GM21390 (cell line): ENCODE results near the gene ERBB3.

Experiments
- ATAC-seq: cut with Tn5 transposase; IDR thresholded peaks from one replicate; pipeline ENCODE4 v1.9.1; 2021; ENCODE audit not compliant: unreplicated experiment

Gene ERBB3

DNA sequence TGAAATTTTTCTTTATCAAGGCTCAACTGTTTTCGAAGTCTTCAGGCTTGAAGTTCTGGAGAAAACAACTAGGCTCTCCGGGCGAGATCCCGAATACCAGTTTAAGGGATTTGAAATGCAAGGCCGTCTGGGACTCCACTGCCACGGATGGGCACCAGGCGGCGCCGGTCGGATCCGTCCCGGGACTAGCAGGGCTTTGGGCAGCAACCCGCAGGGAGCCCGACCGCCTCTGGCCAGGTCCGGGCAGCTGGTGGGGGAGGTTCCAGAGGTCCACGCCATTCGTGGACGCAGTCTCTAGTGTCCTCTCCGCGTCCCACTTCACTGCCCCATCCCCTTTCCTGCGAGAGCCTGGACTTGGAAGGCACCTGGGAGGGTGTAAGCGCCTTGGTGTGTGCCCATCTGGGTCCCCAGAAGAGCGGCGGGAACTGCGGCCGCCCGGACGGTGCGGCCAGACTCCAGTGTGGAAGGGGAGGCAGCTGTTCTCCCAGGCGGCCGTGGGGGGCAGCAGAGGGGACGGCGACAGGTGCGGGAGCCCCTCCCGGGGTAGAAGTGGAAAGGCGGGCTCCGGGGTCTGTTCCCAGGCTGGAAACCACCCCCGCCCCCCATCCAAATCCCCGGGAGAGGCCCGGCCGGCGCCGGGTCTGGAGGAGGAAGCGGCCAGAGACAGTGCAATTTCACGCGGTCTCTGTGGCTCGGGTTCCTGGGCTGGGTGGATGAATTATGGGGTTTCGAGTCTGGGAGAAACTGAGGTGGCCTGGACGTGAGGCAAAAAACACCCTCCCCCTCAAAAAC lies 838 bp upstream of the ERBB3 start:
- ATAC-seq: peak; percentile 83

DNA sequence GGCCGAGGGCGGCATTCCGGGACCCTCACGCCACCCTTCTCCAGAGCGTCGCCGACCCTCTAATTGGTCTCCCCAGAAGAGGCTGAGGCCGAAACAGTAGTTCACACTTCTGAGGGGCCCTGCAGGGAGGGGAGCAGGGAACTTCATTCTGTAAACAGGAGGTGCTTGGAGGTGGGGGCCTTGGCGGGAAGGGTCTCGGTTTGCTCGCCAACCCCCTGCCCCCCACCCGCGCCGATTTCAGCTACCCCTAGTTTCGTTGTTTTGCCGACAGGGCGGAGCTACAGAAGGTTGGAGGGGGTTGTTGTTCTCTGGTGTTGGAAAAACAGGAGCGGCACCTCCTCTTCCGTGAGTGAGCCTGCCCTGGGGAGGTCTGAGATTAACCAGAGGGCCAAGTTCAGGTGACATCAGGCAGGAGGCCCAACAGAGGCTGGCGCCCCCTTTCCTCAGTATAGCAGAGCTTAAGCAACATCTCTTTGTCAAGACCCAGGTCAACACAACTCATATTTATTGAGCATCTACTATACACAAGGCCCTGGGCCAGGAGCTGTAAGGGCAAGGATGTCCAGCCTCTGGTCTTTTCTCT lies 682 bp downstream of the ERBB3 start:
- ATAC-seq: no peak

DNA sequence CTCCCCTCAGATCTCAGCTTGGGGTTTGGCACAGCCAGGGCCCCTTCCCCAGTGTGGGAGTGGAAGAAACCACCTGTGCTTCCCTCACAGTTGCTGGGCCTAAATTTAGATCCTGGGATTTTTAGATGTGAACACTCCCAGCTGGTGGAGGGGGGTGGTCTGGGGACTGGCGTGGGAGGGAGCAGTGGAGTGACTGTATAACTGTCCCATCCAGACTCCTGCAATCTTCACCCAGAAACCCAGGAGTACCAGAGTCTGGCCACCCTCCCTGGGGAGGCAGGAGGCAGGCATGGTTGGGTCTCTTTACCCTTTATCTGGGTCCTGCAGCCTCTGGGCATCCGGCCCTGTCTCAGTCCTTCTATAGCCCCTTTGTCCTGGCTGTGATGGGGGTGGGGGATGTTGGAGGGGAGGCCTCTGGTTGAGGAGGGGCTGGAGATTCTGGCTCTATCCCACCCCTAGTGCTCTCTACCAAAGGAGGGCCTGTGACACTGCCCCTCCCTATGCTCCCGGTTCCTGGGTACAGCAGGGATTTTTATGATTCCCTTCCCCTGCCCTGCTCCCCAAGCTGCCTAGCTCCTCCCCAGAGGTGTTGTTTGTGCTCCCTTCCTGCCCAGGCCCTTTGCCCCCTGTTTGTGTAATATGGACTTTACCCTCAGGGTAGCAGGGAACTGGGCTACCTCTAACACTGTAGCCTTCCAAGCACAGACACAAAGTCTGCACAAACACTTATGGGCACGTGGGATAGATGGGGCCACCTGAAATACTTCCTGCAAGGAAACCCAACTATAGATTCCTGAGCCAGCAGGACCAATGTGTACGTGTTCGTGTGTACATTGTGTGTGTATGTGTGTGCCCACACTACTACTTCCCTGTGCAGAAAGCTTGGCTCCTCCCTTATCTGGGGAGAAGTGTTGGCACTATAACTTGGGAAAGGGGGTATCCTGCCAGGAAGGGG lies 1.7 kb downstream of the ERBB3 start:
- ATAC-seq: no peak

DNA sequence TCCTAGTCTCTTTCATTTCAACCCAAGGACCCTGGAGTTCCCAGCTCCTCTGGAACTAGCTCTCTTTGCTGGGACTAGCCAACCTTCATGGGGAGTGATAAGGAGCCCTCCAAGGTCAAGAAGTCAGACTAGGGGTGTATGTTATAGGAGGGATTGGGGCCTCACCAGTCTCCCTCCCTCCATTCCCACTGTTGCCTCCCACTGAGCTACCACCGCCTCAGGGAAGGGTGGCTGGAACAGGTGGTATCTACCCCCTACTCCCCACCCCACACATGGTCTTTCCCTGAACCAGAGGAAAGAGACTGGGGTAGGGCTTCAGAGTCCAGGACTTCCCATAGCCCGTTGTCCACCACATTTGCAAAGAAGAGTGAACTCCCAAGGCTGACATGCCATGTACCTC lies 2.4 kb downstream of the ERBB3 start:
- ATAC-seq: no peak

DNA sequence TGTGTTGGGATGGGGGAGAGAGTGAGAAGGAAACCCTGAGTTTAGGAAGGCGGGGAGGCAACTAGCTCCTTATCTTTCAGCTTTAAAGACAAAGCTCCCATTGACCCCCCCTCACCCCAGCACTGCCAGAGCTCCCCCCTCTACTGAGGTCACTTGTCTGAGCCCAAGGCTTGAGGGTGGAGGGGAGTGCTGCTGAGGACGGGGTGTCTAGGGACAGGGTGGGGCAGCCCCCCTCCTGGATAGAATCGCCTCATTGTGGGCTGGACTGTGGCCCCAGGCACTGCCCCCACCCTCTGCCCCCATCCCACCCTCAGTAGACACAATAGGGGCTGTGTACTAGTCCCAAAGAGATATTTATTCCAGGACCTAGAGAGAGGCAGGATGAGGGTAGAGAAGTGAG lies 3.0 kb downstream of the ERBB3 start:
- ATAC-seq: no peak

DNA sequence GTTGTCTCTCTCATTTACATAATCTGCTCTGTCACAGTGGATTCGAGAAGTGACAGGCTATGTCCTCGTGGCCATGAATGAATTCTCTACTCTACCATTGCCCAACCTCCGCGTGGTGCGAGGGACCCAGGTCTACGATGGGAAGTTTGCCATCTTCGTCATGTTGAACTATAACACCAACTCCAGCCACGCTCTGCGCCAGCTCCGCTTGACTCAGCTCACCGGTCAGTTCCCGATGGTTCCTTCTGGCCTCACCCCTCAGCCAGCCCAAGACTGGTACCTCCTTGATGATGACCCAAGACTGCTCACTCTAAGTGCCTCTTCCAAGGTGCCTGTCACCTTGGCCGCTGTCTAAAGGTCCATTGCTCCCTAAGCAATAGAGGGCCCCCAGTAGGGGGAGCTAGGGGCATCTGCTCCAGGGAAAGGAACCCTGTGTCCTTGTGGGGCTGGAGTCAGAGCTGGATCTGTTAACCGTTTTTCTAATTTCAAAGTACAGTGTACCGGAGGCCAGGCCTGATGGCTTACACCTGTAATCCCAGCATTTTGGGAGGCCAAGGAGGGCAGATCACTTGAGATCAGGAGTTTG lies 5.1 kb downstream of the ERBB3 start:
- no peak for ATAC-seq

DNA sequence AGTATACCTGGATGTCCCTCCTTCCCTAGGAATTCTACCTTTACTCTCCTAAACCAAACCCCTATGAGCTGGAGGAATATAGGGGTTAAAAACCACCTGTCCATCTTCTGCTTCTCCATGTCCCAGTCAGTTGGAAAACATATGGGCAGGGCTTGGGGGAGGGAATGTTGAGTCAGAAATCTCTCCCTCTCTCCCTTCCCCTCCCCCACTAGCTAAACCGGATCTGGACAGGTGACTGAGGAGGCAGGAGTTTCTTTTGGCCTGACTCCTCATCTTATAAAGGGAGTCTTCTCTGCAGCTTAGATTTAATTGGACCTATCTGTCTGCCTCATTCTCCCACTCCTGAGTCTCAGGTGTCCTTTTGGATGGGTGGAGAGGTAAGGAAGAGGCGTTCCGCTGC lies 6.1 kb downstream of the ERBB3 start:
- no peak for ATAC-seq

DNA sequence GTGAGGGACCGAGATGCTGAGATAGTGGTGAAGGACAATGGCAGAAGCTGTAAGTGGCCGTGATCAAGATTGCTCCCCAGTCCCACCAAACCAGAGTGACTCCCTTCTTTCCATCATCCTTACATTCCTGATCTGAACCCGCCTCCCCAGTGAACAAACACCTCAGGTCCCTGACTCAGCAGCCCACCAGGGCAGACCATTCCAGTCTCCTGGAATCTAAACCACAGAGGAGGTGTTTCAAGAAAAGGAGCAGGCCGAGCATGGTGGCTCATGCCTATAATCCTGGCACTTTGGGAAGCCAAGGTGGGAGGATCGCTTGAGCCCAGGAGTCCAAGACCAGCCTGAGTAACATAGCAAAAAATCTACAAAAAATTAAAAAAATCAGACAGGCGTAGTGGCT lies 6.6 kb downstream of the ERBB3 start:
- ATAC-seq: no peak

DNA sequence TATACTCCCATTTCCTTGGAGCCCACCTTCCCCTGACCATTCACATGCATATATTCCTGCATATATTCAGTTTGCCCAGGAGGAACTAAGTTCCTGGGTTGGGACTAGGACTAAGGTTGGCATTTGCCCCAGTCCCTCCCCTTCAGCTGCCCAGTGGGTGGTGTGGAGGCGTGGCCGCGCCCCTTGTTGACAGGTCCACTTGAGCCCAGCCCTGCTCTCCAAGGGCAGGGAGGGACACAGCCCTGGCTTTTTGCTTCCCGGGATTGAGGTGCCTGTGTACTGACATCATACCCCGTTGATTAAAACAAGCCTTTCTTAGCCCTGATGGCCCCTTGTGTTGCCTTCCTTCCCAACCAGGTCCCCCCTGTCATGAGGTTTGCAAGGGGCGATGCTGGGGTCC lies 7.3 kb downstream of the ERBB3 start:
- ATAC-seq: no peak

DNA sequence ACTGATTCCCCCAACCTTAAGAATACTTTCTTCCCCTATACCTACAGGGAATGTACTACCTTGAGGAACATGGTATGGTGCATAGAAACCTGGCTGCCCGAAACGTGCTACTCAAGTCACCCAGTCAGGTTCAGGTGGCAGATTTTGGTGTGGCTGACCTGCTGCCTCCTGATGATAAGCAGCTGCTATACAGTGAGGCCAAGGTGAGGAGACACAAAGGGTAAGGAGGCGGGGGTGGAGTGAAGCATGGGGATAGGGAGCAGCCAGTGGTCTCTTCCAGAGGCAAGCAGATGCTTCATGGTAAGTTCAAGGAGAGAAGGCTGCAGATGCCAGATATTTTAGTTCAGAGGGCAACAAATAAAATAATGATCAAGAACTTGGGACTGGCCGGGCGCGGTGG lies 17.8 kb downstream of the ERBB3 start:
- no peak for ATAC-seq

DNA sequence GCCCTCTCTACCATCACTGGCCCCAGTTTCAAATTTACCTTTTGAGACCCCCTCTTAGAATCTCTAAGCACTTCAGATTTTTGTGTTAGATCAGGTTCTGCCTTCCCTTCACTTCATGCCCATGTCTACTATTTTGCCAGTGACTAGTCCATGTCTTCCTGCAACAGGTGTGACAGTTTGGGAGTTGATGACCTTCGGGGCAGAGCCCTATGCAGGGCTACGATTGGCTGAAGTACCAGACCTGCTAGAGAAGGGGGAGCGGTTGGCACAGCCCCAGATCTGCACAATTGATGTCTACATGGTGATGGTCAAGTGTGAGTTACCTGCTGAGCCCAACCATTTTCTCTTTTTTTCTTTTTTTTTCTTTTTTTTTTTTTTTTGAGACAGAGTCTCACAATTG lies 18.6 kb downstream of the ERBB3 start:
- no peak for ATAC-seq

DNA sequence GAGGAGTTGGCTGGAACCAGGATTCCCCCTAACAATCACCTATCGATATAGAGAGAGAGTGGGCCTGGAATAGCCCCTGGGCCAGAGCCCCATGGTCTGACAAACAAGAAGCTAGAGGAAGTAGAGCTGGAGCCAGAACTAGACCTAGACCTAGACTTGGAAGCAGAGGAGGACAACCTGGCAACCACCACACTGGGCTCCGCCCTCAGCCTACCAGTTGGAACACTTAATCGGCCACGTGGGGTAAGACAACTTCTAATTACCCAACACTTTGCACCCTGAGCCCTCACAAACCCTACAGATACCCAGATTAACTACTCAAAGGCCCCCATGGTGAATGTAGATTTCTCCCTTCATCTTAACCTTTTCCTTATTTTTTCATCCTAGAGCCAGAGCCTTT lies 19.8 kb downstream of the ERBB3 start:
- no peak for ATAC-seq

DNA sequence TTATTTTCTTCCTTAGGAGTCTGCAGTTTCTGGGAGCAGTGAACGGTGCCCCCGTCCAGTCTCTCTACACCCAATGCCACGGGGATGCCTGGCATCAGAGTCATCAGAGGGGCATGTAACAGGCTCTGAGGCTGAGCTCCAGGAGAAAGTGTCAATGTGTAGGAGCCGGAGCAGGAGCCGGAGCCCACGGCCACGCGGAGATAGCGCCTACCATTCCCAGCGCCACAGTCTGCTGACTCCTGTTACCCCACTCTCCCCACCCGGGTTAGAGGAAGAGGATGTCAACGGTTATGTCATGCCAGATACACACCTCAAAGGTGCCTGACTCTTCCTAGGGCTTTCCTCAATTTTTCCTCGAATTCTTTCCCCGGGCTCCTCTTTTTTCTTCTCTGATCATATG lies 21.1 kb downstream of the ERBB3 start:
- ATAC-seq: no peak

DNA sequence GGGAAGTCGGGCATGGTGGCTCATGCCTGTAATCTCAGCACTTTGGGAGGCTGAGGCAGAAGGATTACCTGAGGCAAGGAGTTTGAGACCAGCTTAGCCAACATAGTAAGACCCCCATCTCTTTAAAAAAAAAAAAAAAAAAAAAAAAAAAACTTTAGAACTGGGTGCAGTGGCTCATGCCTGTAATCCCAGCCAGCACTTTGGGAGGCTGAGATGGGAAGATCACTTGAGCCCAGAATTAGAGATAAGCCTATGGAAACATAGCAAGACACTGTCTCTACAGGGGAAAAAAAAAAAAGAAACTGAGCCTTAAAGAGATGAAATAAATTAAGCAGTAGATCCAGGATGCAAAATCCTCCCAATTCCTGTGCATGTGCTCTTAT lies 22.7 kb downstream of the ERBB3 start:
- no peak for ATAC-seq

DNA sequence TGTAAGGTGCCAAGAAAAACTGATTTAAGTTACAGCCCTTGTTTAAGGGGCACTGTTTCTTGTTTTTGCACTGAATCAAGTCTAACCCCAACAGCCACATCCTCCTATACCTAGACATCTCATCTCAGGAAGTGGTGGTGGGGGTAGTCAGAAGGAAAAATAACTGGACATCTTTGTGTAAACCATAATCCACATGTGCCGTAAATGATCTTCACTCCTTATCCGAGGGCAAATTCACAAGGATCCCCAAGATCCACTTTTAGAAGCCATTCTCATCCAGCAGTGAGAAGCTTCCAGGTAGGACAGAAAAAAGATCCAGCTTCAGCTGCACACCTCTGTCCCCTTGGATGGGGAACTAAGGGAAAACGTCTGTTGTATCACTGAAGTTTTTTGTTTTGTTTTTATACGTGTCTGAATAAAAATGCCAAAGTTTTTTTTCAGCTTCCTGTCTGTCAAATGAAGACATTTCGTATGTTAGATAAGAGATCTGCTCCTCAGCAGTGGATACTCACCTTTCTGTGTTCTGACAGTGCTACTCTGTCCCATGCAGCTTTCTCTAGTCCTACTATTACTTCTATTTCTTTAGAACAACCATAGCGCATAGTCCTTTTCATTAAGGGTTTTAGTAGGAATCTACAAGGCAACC lies 23.2 kb downstream of the ERBB3 start:
- ATAC-seq: no peak

DNA sequence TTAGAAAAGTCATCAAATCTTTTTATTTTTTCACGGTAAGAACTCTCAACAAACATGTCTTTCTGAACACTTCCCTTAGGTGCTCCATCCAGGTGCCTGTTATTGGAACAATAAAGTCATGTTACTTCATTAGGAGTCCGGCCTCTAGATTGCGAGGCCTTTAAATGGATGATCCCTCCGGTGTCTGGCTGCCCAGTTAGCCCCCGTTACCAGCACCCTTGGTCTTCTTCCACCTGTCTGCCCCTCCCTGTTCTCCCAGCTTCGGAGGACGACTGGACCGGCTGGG lies 23.8 kb downstream of the ERBB3 start:
- peak; percentile 2 for ATAC-seq

DNA sequence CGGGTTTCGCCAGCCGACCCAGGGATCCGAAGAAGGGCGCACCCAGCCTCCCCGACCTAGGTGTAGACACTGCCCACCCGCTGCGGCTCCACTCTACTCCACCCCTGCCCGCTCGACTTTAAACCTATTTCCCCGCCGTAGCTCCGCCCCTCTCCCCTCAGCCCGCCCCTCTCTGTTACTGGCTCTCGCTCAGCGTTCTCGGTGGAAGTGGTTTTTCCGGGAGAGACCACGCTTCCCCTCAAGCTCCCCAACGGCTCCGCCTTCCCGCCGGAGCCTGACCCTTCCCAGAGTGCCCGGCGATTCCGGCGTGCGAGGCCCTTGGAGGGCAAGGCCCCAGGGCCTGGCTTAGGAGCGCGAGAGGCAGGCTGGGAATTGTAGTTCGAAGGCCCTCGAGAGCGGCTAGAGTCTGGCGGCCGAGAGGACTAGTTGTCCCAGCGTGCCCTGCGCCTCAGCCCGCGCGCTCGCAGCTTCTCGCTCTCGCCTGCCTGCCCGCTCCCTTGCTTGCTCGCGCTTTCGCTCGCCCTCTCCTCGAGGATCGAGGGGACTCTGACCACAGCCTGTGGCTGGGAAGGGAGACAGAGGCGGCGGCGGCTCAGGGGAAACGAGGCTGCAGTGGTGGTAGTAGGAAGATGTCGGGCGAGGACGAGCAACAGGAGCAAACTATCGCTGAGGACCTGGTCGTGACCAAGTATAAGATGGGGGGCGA lies 24.3 kb downstream of the ERBB3 start, which contains the start of gene PA2G4:
Gene PA2G4 (plus strand): TSS at position 451 of the 706 bp plus-strand sequence. CDS start 179 bp downstream, at position 630.
- ATAC-seq: peak; percentile 95

DNA sequence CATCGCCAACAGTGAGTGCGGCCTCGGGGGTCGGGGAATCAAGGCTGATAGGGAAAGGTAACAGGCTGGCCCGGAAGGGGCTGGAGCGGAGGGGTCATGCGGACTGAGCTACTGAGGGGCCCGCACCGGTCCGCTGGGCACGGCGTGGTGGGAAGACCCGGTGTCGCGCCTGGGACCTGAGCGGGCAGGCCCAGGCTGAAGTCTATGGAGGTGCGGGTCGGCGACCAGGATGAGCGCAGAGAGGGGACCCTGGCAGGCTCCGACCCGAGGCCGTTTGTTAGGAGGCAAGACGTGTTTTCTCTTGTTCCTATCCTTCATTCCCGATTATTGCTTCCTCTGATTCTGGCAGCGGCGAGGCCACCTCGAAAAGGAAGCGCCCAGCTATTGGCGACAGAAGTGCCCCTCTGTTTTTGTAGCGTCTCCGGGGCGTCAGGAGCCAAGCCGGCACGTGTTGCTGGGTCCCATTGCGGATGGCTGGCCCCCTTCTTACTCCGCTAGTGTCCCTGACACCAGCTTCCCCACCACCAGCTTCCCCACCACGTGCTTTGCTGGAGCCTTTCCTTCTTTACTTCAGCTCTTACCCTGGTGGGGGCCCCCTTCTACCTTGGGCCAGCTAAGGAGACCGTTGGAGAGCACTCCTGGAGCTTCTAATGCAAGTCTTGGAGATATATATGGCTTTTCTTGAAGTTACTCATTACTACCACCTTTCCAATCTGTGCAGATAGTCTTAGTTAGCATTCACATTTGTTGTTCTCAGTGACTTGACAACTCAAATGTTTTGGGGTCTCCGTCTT lies 25.0 kb downstream of the ERBB3 start:
- peak; percentile 2 for ATAC-seq

DNA sequence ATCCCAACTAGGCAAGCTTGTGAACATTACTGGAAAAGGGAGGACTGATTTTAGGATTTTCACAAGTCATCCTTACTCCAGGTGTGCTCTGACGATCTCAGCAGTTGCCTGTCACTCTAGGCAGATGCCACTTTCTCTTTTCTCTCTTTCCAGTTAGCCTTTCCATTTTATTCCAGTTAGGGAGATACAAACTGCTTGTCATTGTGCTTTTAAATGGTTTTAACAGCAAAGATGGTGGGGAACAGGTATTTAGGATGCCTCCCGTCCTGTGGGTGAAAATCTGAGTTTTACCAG lies 25.6 kb downstream of the ERBB3 start:
- ATAC-seq: no peak

DNA sequence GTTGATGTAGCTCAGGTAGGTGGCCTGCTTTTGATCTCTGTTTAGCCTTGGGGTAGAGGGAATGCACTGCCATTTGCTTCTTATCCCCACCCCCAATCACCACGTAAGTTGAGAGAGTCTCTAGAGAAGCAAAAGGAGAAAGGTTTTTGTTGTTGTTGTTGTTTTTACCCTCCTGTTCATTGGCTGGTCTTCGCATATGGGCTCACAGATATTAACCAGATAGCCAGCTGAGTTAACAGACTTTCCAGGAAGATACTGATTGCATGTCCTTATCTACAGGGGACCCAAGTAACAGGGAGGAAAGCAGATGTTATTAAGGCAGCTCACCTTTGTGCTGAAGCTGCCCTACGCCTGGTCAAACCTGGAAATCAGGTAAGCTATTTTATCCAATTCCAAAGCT lies 27.3 kb downstream of the ERBB3 start:
- ATAC-seq: no peak
